ENCODE measurements around the gene NRARP. TPM values are rescaled to one million over a fixed set of nuclear protein-coding genes. Genes with fewer than 3 reads are reported as not detected.

NRARP gene
- total RNA-seq, 1 experiment from 2014 or later: 7.4 TPM

GRCh38 chr9:137325799-137326198 is 23.7 kb upstream of the NRARP start:
- intact Hi-C loops (cut with micrococcal nuclease; ENCODE audit: unreplicated experiment): no loop called here
- TF ChIP-seq CTCF (conservative IDR thresholded peaks at IDR 0.05; ENCODE audit: low read depth, low read length): no peak
- TF ChIP-seq EZH2 (IDR thresholded peaks at IDR 0.05; ENCODE audit: borderline replicate concordance, low read depth, low read length, poor library complexity, severe bottlenecking): no peak
- POLR2A ChIA-PET (ENCODE audit: low non-redundant PET): no interaction called here
- Histone ChIP-seq H3K27ac (ENCODE audit: low read depth, low read length, poor library complexity, severe bottlenecking) (no peak overlapping the region), H3K9me3 (ENCODE audit: low read depth, low read length, poor library complexity, severe bottlenecking) (no peaks in the 10 kb centered on the region), H3K27me3 (replicated peaks; ENCODE audit: insufficient read depth, low read depth, low read length, poor library complexity) (peaks cover 6% of the 10 kb centered on the region), H3K4me1 (ENCODE audit: insufficient read depth, low read length, poor library complexity, severe bottlenecking) (peaks cover 2% of the 10 kb centered on the region), H3K4me3 (ENCODE audit: low read depth, low read length, poor library complexity, severe bottlenecking) (no peak overlapping the region), H3K36me3 (ENCODE audit: insufficient read depth, low read length, poor library complexity, severe bottlenecking) (no peaks in the 10 kb centered on the region)
- CTCF ChIA-PET: no interaction called here
- no peak for DNase-seq (ENCODE audit: low spot score)
- no TSS peak for BruUV-seq (replicated peaks)

- Histone ChIP-seq H3K27me3 (replicated peaks; ENCODE audit: insufficient read depth, low read depth, low read length, poor library complexity) (peaks cover 6% of the 10 kb centered on the region), H3K4me3 (ENCODE audit: low read depth, low read length, poor library complexity, severe bottlenecking) (no peak overlapping the region), H3K4me1 (ENCODE audit: insufficient read depth, low read length, poor library complexity, severe bottlenecking) (peaks cover 8% of the 10 kb centered on the region), H3K27ac (ENCODE audit: low read depth, low read length, poor library complexity, severe bottlenecking) (no peak overlapping the region), H3K9me3 (ENCODE audit: low read depth, low read length, poor library complexity, severe bottlenecking) (no peaks in the 10 kb centered on the region), H3K36me3 (ENCODE audit: insufficient read depth, low read length, poor library complexity, severe bottlenecking) (no peaks in the 10 kb centered on the region)
- ChIA-PET CTCF (no interaction called here), POLR2A (ENCODE audit: low non-redundant PET) (no interaction called here)
- TF ChIP-seq EZH2 (IDR thresholded peaks at IDR 0.05; ENCODE audit: borderline replicate concordance, low read depth, low read length, poor library complexity, severe bottlenecking) (no peak), CTCF (conservative IDR thresholded peaks at IDR 0.05; ENCODE audit: low read depth, low read length) (no peak)
- no peak for DNase-seq (ENCODE audit: low spot score)
- BruUV-seq (replicated peaks): no TSS peak
- intact Hi-C loops (cut with micrococcal nuclease; ENCODE audit: unreplicated experiment): no loop called here
Observed at GRCh38 chr9:137325124-137325523, 23.1 kb upstream of the NRARP start.

- no peak for DNase-seq (ENCODE audit: low spot score)
- ChIA-PET CTCF (no interaction called here), POLR2A (ENCODE audit: low non-redundant PET) (no interaction called here)
- Histone ChIP-seq H3K4me3 (ENCODE audit: low read depth, low read length, poor library complexity, severe bottlenecking) (no peak overlapping the region), H3K9me3 (ENCODE audit: low read depth, low read length, poor library complexity, severe bottlenecking) (no peaks in the 10 kb centered on the region), H3K27ac (ENCODE audit: low read depth, low read length, poor library complexity, severe bottlenecking) (no peak overlapping the region), H3K36me3 (ENCODE audit: insufficient read depth, low read length, poor library complexity, severe bottlenecking) (no peaks in the 10 kb centered on the region), H3K4me1 (ENCODE audit: insufficient read depth, low read length, poor library complexity, severe bottlenecking) (peaks cover 8% of the 10 kb centered on the region), H3K27me3 (replicated peaks; ENCODE audit: insufficient read depth, low read depth, low read length, poor library complexity) (peaks cover 6% of the 10 kb centered on the region)
- TF ChIP-seq EZH2 (IDR thresholded peaks at IDR 0.05; ENCODE audit: borderline replicate concordance, low read depth, low read length, poor library complexity, severe bottlenecking) (no peak), CTCF (conservative IDR thresholded peaks at IDR 0.05; ENCODE audit: low read depth, low read length) (no peak)
- intact Hi-C loops (cut with micrococcal nuclease; ENCODE audit: unreplicated experiment): no loop called here
- no TSS peak for BruUV-seq (replicated peaks)
Observed at GRCh38 chr9:137323531-137324331, 21.7 kb upstream of the NRARP start.
